K562 (cell line): ENCODE results near the gene UBR4. TPM values are rescaled to one million over a fixed set of nuclear protein-coding genes. Genes with fewer than 3 reads are reported as not detected.

Experiments
- ATAC-seq: fragments of 200-7000 bp; cut with Tn5 transposase; 3 replicates; pipeline ENCODE4 v1.9.1; 2020; ENCODE audit warnings: moderate library complexity
- BruUV-seq: library from RNA; stranded (reverse); fragments of 400-500 nt; replicated peaks from 2 replicates; lab custom pipeline; 2021; lab: Mats Ljungman, UMichigan
- CTCF ChIA-PET: fragments of 300-600 bp; formaldehyde crosslinking; extraction: SDS; loops from one replicate; lab custom pipeline; 2021; ENCODE audit warnings: low intra/inter-chr PET ratio; lab: Yijun Ruan, JAX
- POLR2A ChIA-PET: fragments of 300-600, 350-650 bp; sonication (Branson Sonifier 250); formaldehyde crosslinking; extraction: SDS; loops from one replicate; lab custom pipeline; 2021; ENCODE audit warnings: antibody characterized with exemption, inconsistent platforms; lab: Yijun Ruan, JAX
- DNase-seq, 4 experiments: peaks; one replicate each; pipeline versions ENCODE4 v3.0.0 to v3.0.0-alpha.2; 2011 to 2018; ENCODE audit warnings: low spot score in 3 of 4, mixed read lengths in 3 of 4; ENCODE audit errors: extremely low read depth in 1 of 4
- FAIRE-seq: peaks from 2 replicates; lab custom pipeline; 2011; peaks lifted over from hg19 to GRCh38; lab: Jason Lieb, UNC
- H2AFZ ChIP-seq: 2 replicates; pipeline ENCODE4 v1.6.0; 2011; ENCODE audit warnings: low read depth, low read length, control low read depth, inconsistent platforms
- H3K27ac ChIP-seq: fragments of 200-600 bp; 3 replicates; pipeline ENCODE4 v1.8.0; 2011; ENCODE audit warnings: low read depth, mild to moderate bottlenecking, control low read depth, inconsistent platforms, low read length, moderate library complexity, mixed read lengths; ENCODE audit errors: extremely low read depth
- H3K27me3 ChIP-seq, 2 experiments: fragments of 300-600 bp in 1 of 2; 2 replicates in 1 of 2; 3 replicates in 1 of 2; pipeline versions ENCODE4 v1.6.0 to v1.8.0; 2011; ENCODE audit warnings: inconsistent platforms in 2 of 2, low read length in 2 of 2, mild to moderate bottlenecking in 1 of 2, mixed read lengths in 1 of 2, moderate library complexity in 1 of 2; ENCODE audit not compliant: control insufficient read depth in 2 of 2, insufficient read depth in 2 of 2
- H3K36me3 ChIP-seq: fragments of 300-600 bp; 3 replicates; pipeline ENCODE4 v1.8.0; 2011; ENCODE audit warnings: mild to moderate bottlenecking, low read length, inconsistent platforms; ENCODE audit not compliant: control insufficient read depth, insufficient read depth
- H3K4me1 ChIP-seq, 2 experiments: fragments of 200-600 bp in 1 of 2; replicated peaks in 1 of 2; 2 replicates in 1 of 2; 3 replicates in 1 of 2; pipeline versions ENCODE4 v1.5.1 to v1.8.0; 2011; ENCODE audit warnings: inconsistent platforms in 2 of 2, low read length in 2 of 2, mild to moderate bottlenecking in 1 of 2, mixed read lengths in 1 of 2, moderate library complexity in 1 of 2; ENCODE audit not compliant: control insufficient read depth in 2 of 2, insufficient read depth in 2 of 2
- H3K4me2 ChIP-seq: 2 replicates; pipeline ENCODE4 v1.6.1; 2011; ENCODE audit warnings: low read length, control low read depth, inconsistent platforms, mixed read lengths; ENCODE audit not compliant: insufficient read depth
- H3K4me3 ChIP-seq: fragments of 200-600 bp; sonication (generic), shearing (Covaris generic); 2 replicates; pipeline ENCODE4 v1.5.1; 2016; ENCODE audit warnings: control low read depth, inconsistent platforms
- H3K79me2 ChIP-seq: fragments of 200-600 bp; 3 replicates; pipeline ENCODE4 v1.8.0; 2011; ENCODE audit warnings: low read length, inconsistent platforms; ENCODE audit not compliant: control insufficient read depth, insufficient read depth
- H3K9ac ChIP-seq, 2 experiments: 2 replicates each; pipeline versions ENCODE4 v1.6.0 to v1.6.1; 2011; ENCODE audit warnings: low read depth in 2 of 2, low read length in 2 of 2, control low read depth in 1 of 2, inconsistent platforms in 1 of 2, mild to moderate bottlenecking in 1 of 2, mixed read lengths in 1 of 2; ENCODE audit not compliant: insufficient read depth in 1 of 2
- H3K9me1 ChIP-seq: one replicate; pipeline ENCODE4 v1.6.0; 2011; ENCODE audit warnings: inconsistent platforms, mild to moderate bottlenecking, low read length, moderate library complexity; ENCODE audit not compliant: control insufficient read depth, insufficient read depth
- H3K9me3 ChIP-seq: replicated peaks from 2 replicates; pipeline ENCODE4 v1.5.1; 2011; ENCODE audit warnings: low read depth, low read length, inconsistent platforms; ENCODE audit not compliant: control insufficient read depth, insufficient read depth
- H4K20me1 ChIP-seq: replicated peaks from 2 replicates; pipeline ENCODE4 v1.6.1; 2011; ENCODE audit warnings: low read length, inconsistent platforms, mixed read lengths; ENCODE audit not compliant: control insufficient read depth, insufficient read depth
- ARID2 ChIP-seq: fragments of 450-650 bp; IDR thresholded peaks from 2 replicates; pipeline ENCODE4 v1.6.1; 2017; ENCODE audit warnings: antibody characterized with exemption, mild to moderate bottlenecking
- ARID4B ChIP-seq: sonication (generic); formaldehyde crosslinking; IDR thresholded peaks from 2 replicates; pipeline ENCODE4 v1.8.0; 2022; ENCODE audit warnings: mild to moderate bottlenecking, missing genetic modification reagents
- BCL6 ChIP-seq: fragments of 250-450 bp; sonication (Bioruptor Pico); IDR thresholded peaks from 2 replicates; pipeline ENCODE4 v1.4.0; 2020
- CHD1 ChIP-seq: fragments of 200-600 bp; sonication (generic); IDR thresholded peaks from one replicate; pipeline ENCODE4 v1.6.1; 2012; ENCODE audit warnings: mild to moderate bottlenecking, moderate library complexity, low read length, inconsistent platforms
- CTBP1 ChIP-seq: fragments of 450-650 bp; IDR thresholded peaks from 2 replicates; pipeline ENCODE4 v1.6.1; 2016; ENCODE audit warnings: borderline replicate concordance
- CXXC5 ChIP-seq: fragments of 250-450 bp; sonication (Bioruptor Pico); IDR thresholded peaks from 2 replicates; pipeline ENCODE4 v1.8.0; 2022; ENCODE audit warnings: inconsistent platforms, mild to moderate bottlenecking, moderate library complexity
- GTF2A2 ChIP-seq: IDR thresholded peaks from 2 replicates; pipeline ENCODE4 v1.6.1; 2016; ENCODE audit warnings: mild to moderate bottlenecking, missing genetic modification characterization, missing compliant biosample characterization
- GTF2E2 ChIP-seq: fragments of 200-800 bp; sonication (Bioruptor generic); IDR thresholded peaks from 2 replicates; pipeline ENCODE4 v1.6.1; 2016; ENCODE audit warnings: missing genetic modification characterization, missing compliant biosample characterization
- HMG20A ChIP-seq: fragments of 450-650 bp; formaldehyde crosslinking; conservative IDR thresholded peaks from 2 replicates; pipeline ENCODE4 v1.4.0; 2020; ENCODE audit warnings: mild to moderate bottlenecking, mixed read lengths
- JUN ChIP-seq, 2 experiments: sonication (generic) in 1 of 2; formaldehyde crosslinking in 1 of 2; IDR thresholded peaks; 2 replicates each; pipeline versions ENCODE4 v1.6.1 to v1.8.0; 2012 to 2022; ENCODE audit warnings: borderline replicate concordance in 2 of 2, mild to moderate bottlenecking in 2 of 2, improper control_type of control experiment in 1 of 2, low read depth in 1 of 2, low read length in 1 of 2, missing genetic modification reagents in 1 of 2
- NFATC3 ChIP-seq: fragments of 450-650 bp; IDR thresholded peaks from 2 replicates; pipeline ENCODE4 v1.6.1; 2017; ENCODE audit warnings: mild to moderate bottlenecking
- POLR2AphosphoS5 ChIP-seq: IDR thresholded peaks from 2 replicates; pipeline ENCODE4 v1.6.1; 2011; ENCODE audit warnings: mild to moderate bottlenecking, low read depth, low read length, moderate library complexity; ENCODE audit not compliant: control insufficient read depth, insufficient read depth
- RAD51 ChIP-seq: fragments of 450-650 bp; IDR thresholded peaks from 2 replicates; pipeline ENCODE4 v1.7.1; 2016; ENCODE audit warnings: low read depth, mild to moderate bottlenecking, borderline replicate concordance
- SOX6 ChIP-seq: fragments of 450-650 bp; IDR thresholded peaks from 2 replicates; pipeline ENCODE4 v1.6.1; 2014; ENCODE audit warnings: mild to moderate bottlenecking
- TRIM24 ChIP-seq, 2 experiments: fragments of 450-650 bp; IDR thresholded peaks; 2 replicates each; pipeline ENCODE4 v1.6.1; 2016
- ZC3H4 ChIP-seq: sonication (generic); formaldehyde crosslinking; IDR thresholded peaks from 2 replicates; pipeline ENCODE4 v1.9.0; 2021; ENCODE audit warnings: missing genetic modification reagents, borderline replicate concordance
- ZNF146 ChIP-seq: IDR thresholded peaks from one replicate; pipeline ENCODE4 v1.6.1; 2018; ENCODE audit warnings: missing compliant biosample characterization; ENCODE audit not compliant: unreplicated experiment
- ZNF583 ChIP-seq: fragments of 250-450 bp; sonication (Bioruptor Pico); IDR thresholded peaks from 2 replicates; pipeline ENCODE4 v1.4.0; 2020
- WGBS: fragments of 100-300 bp; shearing (Covaris generic); methylation state at CpG from one replicate; pipeline ENCODE4 v1.1.6; 2016; ENCODE audit warnings: low coverage, mixed read lengths; ENCODE audit not compliant: insufficient coverage; ENCODE audit errors: missing lambda C conversion rate; 5-methylcytosine and 5-hydroxymethylcytosine counted together
- in situ Hi-C: fragments of 300-500 bp; cut with MboI; formaldehyde crosslinking; loops from 4 replicates; pipeline ENCODE4 v1.15.0; 2018; ENCODE audit warnings: inconsistent platforms, mixed read lengths
- intact Hi-C: fragments of 100-400 bp; cut with micrococcal nuclease; formaldehyde crosslinking; loops from 2 replicates; pipeline ENCODE4 v1.14.2; 2022
- polyA plus RNA-seq, 8 experiments: library from polyadenylated mRNA; depleted of rRNA in 4 of 8; stranded (reverse) in 5 of 8; unstranded in 3 of 8; fragments of >200 nt; fragmentation: Nextera tagmentation in 2 of 8; fragmentation: Illumina TruSeq in 1 of 8; extraction: Ambion mirVana in 2 of 8; extraction: Trizol in 1 of 8; gene quantifications; 2 replicates each; pipeline versions ENCODE4 v1.2.1 to v1.2.3, GENCODE V29; 2011 to 2014; ENCODE audit warnings: inconsistent platforms in 1 of 8, missing spikeins in 1 of 8
- total RNA-seq, 7 experiments: library from RNA; depleted of rRNA in 6 of 7; stranded (reverse); fragments of >200 nt in 6 of 7; fragmentation: Illumina TruSeq in 2 of 7; extraction: Trizol in 2 of 7; gene quantifications; 2 replicates each; pipeline versions ENCODE4 v1.2.1 to v1.2.3, GENCODE V29; 2011 to 2021; ENCODE audit warnings: low replicate concordance in 1 of 7
- TF ChIP-seq, protein P1 (sequence below): sonication (generic); formaldehyde crosslinking; IDR thresholded peaks from 2 replicates; pipeline ENCODE4 v1.9.0; 2022; ENCODE audit warnings: mild to moderate bottlenecking, missing genetic modification reagents

UBR4 gene
- total and polyA plus RNA-seq, 9 of the 15 experiments (the other 6 are each of a cell fraction or from before 2014, with no cell fraction given), result 55.4 to 277 (median 123) TPM

DNA sequence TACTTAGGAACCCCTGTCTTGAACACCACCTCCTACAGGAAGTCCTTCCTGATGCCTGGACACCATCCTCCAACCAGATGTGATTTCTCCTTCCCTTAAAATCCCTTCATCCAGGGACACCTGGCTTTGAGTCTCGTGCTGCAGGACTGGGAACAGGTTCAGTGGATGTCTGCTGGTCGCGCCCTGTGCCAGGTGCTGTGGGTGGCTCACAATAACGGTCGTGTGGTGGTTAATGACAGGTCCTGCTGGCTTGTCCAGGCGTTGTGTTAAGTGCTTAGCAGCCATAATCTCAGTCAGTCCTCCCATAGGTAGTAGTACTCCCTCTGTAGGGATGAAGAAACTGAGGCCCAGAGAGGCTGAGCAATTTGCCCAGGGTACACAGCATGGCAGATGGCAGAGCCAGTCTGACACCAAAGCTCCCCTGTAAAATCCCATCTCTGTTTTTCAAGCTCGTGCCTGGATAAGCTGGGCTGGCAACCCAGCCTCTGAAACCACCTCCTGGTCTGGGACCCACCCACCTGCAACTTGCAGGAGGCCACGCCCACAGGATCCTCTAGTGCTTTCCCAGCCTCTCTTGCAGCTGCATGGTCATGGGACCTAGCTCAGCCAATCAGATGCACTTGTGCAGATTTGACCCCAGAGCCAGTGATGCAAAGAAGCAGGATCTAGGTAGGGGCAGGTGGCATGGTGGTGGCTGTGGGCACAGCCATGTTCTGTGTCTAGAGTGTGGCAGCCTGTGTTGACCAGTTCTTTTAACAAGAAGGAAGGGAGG, 147.6 kb downstream of the UBR4 start:
- CTCF ChIA-PET, result no interaction called here
- no peaks in the 10 kb centered on the region for H3K9me1 ChIP-seq
- WGBS, result 8% methylated on average over 8 of the region's 8 CpGs
- H3K4me1 ChIP-seq, result peaks cover under 1 to 21% of the 10 kb centered on the region in 2 experiments; a peak in 3 of 5 replicates
- intact Hi-C loops, result no loop called here
- H3K9me3 ChIP-seq, result no peaks in the 10 kb centered on the region
- H3K27me3 ChIP-seq, result peaks cover 14 to 48% of the 10 kb centered on the region in 2 experiments; a peak in 4 of 5 replicates
- H3K9ac ChIP-seq, result no peak overlapping the region
- BruUV-seq, result no TSS peak
- H3K36me3 ChIP-seq, result no peaks in the 10 kb centered on the region
- H2AFZ ChIP-seq, result no peak overlapping the region
- peak in 3 of 4 experiments; percentile 42 to 52 (median 47) for DNase-seq
- no peak for FAIRE-seq
- H3K4me3 ChIP-seq, result no peak overlapping the region
- H4K20me1 ChIP-seq, result peaks cover 5% of the 10 kb centered on the region
- no peak overlapping the region for H3K27ac ChIP-seq
- POLR2A ChIA-PET, result interaction anchor here (2.3 kb wide), 1 partner anchor 9 kb away, joined by 9 read pairs; no protein-coding TSS in a partner anchor
- ATAC-seq, result 0 out of 3 replicates have a peak, but pooled peaks have one; percentile 18
- in situ Hi-C loops, result loop anchor here (10.0 kb wide), 1 partner anchor 592 kb away; no protein-coding TSS in a partner anchor
- no peaks in the 10 kb centered on the region for H3K79me2 ChIP-seq
- no peak overlapping the region for H3K4me2 ChIP-seq
- no peak for TF ChIP-seq NFATC3
- no peak for TF ChIP-seq TRIM24 (IDR thresholded peaks at IDR 0.05)
- TF ChIP-seq BCL6, result no peak
- no peak for TF ChIP-seq HMG20A
- no peak for TF ChIP-seq ZNF146 (CRISPR knock-in tag)
- TF ChIP-seq JUN (IDR thresholded peaks at IDR 0.05; ENCODE audit: borderline replicate concordance, low read depth, low read length), result no peak
- no peak for TF ChIP-seq JUN (CRISPR knock-in tag; IDR thresholded peaks at IDR 0.05; ENCODE audit: borderline replicate concordance)
- TF ChIP-seq RAD51, result peak; percentile 55; the same call in 1 of the 2 replicates
- TF ChIP-seq GTF2E2 (tag), result no peak
- TF ChIP-seq ZC3H4 (CRISPR knock-in tag), result no peak
- no peak for TF ChIP-seq CHD1
- no peak for TF ChIP-seq GTF2A2 (tag)
- no peak for TF ChIP-seq CXXC5 (CRISPR knock-in tag)
- no peak for TF ChIP-seq CTBP1
- no peak for TF ChIP-seq SOX6
- TF ChIP-seq ARID2, result no peak
- TF ChIP-seq ZNF583 (CRISPR knock-in tag), result no peak
- no peak for TF ChIP-seq ARID4B
- TF ChIP-seq, protein P1, sequence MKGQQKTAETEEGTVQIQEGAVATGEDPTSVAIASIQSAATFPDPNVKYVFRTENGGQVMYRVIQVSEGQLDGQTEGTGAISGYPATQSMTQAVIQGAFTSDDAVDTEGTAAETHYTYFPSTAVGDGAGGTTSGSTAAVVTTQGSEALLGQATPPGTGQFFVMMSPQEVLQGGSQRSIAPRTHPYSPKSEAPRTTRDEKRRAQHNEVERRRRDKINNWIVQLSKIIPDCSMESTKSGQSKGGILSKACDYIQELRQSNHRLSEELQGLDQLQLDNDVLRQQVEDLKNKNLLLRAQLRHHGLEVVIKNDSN (CRISPR knock-in tag), result peak; percentile 84
- no peak for TF ChIP-seq POLR2AphosphoS5
